K562 treated with DMSO at 1 percent for 4 hours (cell line): ENCODE data around the gene ANKRD52. TPM values are rescaled to one million over a fixed set of nuclear protein-coding genes. Genes with fewer than 3 reads are reported as not detected.

ENCODE experiments used
- total RNA-seq: library from RNA; unstranded; fragments of 300-600 nt; gene quantifications from 2 replicates; pipeline ENCODE4 v1.2.3, GENCODE V29; 2022; ENCODE audit not compliant: insufficient read depth

ANKRD52 gene
- total RNA-seq, result 21.1 and 28.7 TPM in 2 replicates

DNA sequence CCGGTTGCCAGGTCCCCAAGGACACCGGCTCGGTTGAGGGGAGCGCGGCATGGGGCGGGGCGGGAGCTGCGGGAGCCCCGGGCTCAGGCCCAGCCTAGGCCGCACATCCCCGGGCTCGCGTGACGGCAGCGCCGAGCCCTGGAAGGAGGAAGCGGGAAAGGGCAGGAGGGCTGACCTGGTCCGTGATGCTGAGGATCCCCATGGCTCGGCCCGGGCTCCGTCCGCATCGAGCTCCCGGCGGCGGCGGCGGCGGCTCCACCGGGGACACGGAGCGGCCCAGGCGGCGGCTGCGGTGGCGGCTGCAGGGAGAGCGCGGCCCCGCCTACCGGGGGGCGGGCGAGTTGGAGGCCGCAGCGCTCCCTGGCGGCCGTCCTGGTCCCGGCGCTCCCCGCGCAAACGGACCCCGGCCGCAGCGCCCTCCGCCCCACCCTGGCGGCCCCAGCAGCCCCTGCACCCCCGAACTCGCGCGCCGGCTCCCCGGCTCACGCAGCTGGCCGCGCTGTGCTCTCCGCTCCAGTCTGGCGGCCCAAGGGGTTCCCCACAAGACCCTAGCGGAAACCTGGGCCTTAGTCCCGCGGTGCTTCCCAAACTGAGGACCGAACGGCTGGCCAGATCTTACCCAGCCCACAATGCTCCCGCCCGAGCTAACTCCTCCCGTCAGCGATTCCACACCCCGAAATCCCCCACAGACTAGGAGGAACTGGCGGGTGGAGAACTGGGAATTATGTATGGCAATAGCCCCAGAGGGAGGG, at the start of gene ANKRD52:
ANKRD52 (minus strand) TSS at position 317 of the 752 bp plus-strand sequence; CDS start at position 202, 115 bp downstream.

DNA sequence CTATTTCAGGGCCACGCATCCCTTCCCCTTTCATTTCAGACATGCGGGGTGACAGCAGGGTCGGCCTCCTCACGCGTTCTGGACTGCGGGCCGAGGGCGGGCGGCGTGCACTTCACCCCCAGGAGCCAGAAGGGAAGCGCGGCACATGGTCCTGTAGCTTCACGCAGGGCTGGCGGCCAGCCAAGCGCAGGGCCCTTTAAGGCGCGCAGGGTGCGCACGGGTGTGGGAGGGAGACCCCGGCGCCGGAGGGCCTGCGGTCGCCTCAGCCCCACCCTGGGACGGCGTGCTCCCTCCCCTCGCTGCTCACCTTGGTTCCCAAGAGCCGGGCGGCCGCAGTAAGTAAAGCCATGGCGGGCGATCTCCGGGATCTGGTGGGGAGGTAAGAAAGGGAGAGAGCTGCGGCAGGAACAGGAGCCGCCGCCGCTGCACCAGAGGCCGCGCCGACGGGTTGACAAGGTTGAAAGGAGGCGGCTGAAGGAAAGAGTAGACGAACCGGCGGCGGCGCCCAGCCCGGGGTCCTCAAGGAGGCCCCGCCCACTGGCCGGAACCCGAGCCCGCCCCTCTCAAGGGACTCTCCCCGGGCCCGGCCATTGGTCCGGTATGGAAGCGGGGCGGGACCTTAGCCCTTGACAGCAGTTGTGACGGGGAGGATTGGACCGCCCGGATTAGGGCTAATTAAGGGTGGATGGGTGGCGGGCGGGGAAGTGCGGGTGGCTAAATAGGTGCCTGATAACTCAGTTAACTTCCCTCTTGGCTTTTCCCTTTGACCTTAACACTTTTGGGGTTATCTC, 41.9 kb upstream of the ANKRD52 start, which contains the start of gene CS:
CS (minus strand) TSS at position 478 of the 791 bp plus-strand sequence; CDS start at position 349, 129 bp downstream.

DNA sequence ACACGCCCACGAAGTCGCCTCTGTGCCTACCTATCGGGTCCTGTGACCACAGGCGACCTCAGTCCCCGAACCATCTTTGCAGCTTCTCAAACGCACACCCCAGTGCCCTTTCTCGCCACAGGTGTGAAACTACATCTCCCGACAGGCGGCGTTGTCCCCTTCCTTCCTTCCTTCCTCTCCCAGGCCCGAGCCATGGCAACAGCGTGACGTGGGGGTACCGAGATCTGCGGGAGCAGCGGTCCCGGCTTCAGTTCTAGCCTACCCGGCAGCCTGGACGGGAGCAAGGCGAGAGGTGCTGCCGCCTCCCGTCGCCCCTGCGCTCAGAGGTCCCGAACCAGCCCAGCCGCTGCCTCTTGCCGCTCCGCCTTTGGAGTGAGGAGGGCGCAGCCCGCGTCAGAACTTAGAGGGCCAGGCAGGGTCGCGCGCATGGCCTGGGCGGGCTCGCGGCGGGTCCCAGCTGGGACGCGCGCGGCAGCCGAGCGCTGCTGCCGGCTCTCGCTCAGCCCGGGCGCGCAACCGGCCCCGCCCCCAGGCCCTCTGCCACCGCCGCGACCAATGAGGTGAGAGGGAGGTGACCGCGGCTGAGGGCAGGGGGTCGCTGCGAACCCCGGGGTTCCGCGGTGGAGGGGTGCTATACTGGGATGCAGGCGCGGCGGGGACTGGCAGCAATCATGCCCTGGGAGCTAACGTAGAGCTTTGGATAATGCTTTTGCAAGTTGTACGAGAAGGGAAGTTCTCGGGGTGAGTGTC, 8.7 kb upstream of the ANKRD52 start, which contains the start of gene COQ10A:
COQ10A (plus strand) TSS at position 250 of the 750 bp plus-strand sequence; CDS start at position 427, 177 bp downstream.

DNA sequence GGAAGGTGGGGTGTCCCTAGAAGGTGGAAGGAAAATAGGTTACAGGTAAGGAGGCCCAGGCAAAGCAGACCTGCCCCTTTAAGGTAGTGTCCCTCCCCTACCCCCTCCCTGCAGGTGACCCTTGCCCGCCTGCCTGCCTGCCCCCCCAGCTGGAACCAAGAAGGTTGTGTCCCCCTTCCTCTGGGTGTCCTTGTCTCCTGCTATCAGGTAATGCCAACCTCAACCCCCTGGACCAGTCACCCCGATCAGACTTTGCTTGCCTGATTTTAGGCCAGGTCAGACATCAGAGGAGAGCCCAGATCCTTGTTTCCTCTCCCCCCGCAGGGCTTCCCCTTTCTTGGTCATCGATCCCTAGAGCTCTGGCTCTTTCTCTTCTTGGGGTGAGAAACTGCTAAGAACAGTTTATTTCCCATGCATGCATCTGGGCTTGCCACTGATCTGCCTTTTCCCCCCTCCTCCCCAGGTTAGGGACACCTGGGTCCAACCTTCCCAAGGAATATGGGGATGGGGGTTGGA, 28.2 kb downstream of the ANKRD52 start, which contains the start of gene SLC39A5:
SLC39A5 (plus strand) TSS at position 136 of the 516 bp plus-strand sequence. CDS start 1,224 bp downstream, outside the sequence.

DNA sequence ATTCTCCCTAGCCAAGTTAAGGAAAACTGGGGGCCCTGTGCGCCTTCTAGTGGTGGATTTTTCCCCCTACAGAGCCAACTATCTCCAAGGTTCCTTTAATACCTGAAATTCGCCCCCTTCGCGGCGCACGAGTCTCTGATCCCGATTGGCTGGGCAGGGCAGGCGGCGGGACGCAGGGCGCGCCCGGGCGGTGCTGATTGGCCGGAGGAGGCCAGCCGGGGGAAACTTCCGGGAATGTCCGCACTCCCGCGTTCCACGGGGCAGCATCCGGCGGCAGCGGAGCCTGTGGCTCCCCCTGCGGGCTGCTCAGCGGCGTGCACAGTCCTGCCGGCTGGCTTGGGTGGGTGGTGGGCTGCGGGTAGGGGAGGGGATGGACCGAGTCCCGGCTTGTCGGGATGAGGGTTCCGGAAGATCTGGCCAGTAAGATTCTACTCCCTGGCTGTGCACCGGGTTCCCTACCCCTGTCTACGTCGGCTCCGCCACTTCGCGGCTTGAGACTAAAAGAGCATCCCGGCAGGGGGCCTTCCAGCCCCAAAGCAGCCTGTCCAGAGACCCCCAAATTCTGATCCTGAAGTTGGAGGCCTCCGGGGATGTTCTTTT, 34.0 kb downstream of the ANKRD52 start, which contains the start of gene NABP2:
NABP2 (plus strand) TSS at position 241 of the 600 bp plus-strand sequence. CDS start 515 bp downstream, outside the sequence.

DNA sequence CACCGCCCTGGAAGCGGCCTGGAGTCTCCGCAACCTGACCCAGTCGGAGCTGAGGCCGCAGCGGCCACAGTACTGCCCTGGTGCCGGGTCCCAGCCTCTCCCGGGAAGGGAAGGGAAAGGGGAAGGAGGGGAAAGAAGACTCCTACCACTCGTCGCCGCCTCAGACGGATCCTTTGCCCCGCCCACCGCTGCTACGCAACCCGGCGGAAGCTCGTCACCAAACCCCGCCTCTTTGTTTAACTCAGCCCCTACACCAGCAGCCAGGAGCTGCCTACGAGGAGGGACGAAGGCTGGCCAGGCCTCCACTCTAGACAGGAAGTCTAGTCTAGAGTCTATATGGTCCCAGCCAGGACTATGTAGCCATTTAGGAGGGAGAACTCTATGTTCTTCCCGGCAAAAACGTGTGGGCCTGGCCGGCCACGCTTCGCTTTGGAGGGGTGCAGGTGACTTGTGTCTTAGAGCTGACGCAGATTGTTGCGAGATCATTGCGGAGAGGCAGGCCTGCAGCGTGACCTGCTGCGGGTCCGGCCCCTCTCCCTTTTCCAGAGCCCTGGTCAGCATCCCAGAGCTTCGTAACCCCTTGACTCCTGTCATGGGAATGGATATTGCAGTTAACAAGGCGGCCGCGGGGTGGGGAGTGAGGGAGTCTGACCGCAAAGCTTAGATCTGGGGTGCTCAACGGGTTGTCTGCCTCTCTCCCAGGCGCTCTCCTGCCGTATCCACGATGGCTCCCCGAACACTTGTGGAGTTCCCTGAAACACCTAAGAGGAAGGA, 36.2 kb downstream of the ANKRD52 start, which contains the start of gene RNF41:
RNF41 (minus strand) TSS at position 166 of the 774 bp plus-strand sequence. CDS start 7,875 bp downstream, outside the sequence.

DNA sequence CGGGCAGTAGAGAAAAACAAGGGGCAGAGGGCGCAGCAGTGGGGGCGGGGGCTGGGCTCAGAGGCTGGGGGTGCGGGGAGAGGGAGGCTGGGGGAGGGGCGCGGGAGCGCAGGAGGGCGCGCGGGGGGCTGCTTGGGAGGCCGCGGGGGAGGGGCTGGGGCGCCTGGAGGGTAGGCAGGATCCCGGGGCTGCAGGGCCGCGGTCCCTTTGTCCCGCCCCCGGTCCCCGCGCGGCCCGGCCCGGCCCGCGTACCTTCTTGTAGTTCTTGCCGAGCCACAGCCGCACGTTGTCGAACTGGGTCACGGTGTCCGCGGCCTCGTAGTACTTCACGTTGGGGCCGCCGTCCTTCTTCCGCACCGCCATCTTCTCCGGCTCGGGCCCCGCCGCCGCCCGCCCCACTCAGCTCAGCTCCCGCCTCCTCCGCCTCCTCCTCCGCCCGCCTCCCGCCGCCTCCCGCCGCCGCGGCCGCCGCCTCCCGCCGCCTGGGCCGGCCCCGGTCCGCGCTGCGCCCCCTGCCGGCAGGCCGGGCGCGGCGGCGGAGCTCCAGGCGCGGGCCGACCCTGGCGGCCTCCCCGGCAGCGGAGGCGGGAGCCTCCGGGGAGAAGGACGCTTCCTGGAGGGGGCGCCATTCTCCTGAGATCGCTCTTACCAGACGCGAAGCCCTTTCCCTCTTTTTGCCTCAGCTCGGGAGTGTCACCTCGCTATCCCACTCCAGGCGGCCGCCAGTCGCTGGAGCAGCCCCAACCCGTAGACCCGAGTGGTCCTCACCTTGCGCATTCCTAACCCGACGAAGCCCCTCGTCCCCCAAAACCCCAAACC, 68.9 kb downstream of the ANKRD52 start, which contains the start of gene SMARCC2:
SMARCC2 (minus strand) TSS at position 385 of the 819 bp plus-strand sequence; CDS start at position 363, 22 bp downstream.

Other genes with a start within 250 kb of the ANKRD52 start
- 11.4 and 12.3 TPM in 2 replicates for gene IKZF4, start 237.3 kb downstream of the ANKRD52 start, total RNA-seq
- gene RPS26, start 216.5 kb downstream of the ANKRD52 start, total RNA-seq, result 352 and 360 TPM in 2 replicates
- gene ERBB3, start 178.2 kb downstream of the ANKRD52 start, total RNA-seq, result 6.1 and 6.8 TPM in 2 replicates
- gene PA2G4, start 153.8 kb downstream of the ANKRD52 start, total RNA-seq, result 175 and 187 TPM in 2 replicates
- 4,679 and 5,235 TPM in 2 replicates for gene RPL41, start 141.8 kb downstream of the ANKRD52 start, total RNA-seq
- 1.8 and 1.9 TPM in 2 replicates for gene ZC3H10, start 140.1 kb downstream of the ANKRD52 start, total RNA-seq
- 167 and 178 TPM in 2 replicates for gene ESYT1, start 130.1 kb downstream of the ANKRD52 start, total RNA-seq
- gene MYL6B, start 105.8 kb downstream of the ANKRD52 start, total RNA-seq, result 61.3 and 61.4 TPM in 2 replicates
- gene MYL6, start 100.0 kb downstream of the ANKRD52 start, total RNA-seq, result 924 and 1,005 TPM in 2 replicates
- gene SMARCC2, start 68.9 kb downstream of the ANKRD52 start, total RNA-seq, result 60.1 and 67.3 TPM in 2 replicates
- 35.0 and 40.3 TPM in 2 replicates for gene RNF41, start 36.5 kb downstream of the ANKRD52 start, total RNA-seq
- 40.6 and 44.3 TPM in 2 replicates for gene NABP2, start 34.0 kb downstream of the ANKRD52 start, total RNA-seq
- gene SLC39A5, start 28.3 kb downstream of the ANKRD52 start, total RNA-seq, result not detected in 2 replicates
- gene COQ10A, start 8.6 kb upstream of the ANKRD52 start, total RNA-seq, result 53.8 and 66.9 TPM in 2 replicates
- 147 and 188 TPM in 2 replicates for gene CS, start 41.9 kb upstream of the ANKRD52 start, total RNA-seq
- 83.1 and 88.0 TPM in 2 replicates for gene CNPY2, start 57.6 kb upstream of the ANKRD52 start, total RNA-seq
- gene PAN2, start 75.6 kb upstream of the ANKRD52 start, total RNA-seq, result 17.1 and 19.9 TPM in 2 replicates
- 23.4 and 24.3 TPM in 2 replicates for gene IL23A, start 80.5 kb upstream of the ANKRD52 start, total RNA-seq
- gene STAT2, start 101.7 kb upstream of the ANKRD52 start, total RNA-seq, result 43.9 and 54.6 TPM in 2 replicates
- gene APOF, start 104.5 kb upstream of the ANKRD52 start, total RNA-seq, result not detected in 2 replicates
- gene TIMELESS, start 191.0 kb upstream of the ANKRD52 start, total RNA-seq, result 42.8 and 49.4 TPM in 2 replicates
- gene MIP, start 196.3 kb upstream of the ANKRD52 start, total RNA-seq, result not detected in 2 replicates
- 0.61 and 0.74 TPM in 2 replicates for gene SPRYD4, start 210.2 kb upstream of the ANKRD52 start, total RNA-seq
- not detected in 2 replicates for gene GLS2, start 229.8 kb upstream of the ANKRD52 start, total RNA-seq